ENCODE results near the gene PMAIP1.

The PMAIP1 gene

GRCh38 chr18:59902131-59902992, 2.6 kb downstream of the PMAIP1 start:
- no peak for DNase-seq (ENCODE audit: low read depth)
- TF ChIP-seq CTCF (conservative IDR thresholded peaks at IDR 0.05; ENCODE audit: low read depth, low read length) = no peak
- peak overlapping the region; percentile 84 for H3K4me3 ChIP-seq (ENCODE audit: low read length)

- no peak for TF ChIP-seq CTCF (conservative IDR thresholded peaks at IDR 0.05; ENCODE audit: low read depth, low read length)
- DNase-seq (ENCODE audit: low read depth) = no peak
- H3K4me3 ChIP-seq (ENCODE audit: low read length) = no peak overlapping the region
Measured at GRCh38 chr18:59902993-59903610, 3.3 kb downstream of the PMAIP1 start.

- no peak for TF ChIP-seq CTCF (conservative IDR thresholded peaks at IDR 0.05; ENCODE audit: low read depth, low read length)
- DNase-seq (ENCODE audit: low read depth) = no peak
- no peak overlapping the region for H3K4me3 ChIP-seq (ENCODE audit: low read length)
Measured at GRCh38 chr18:59904011-59904601, 4.3 kb downstream of the PMAIP1 start.

- H3K4me3 ChIP-seq (ENCODE audit: low read length) = no peak overlapping the region
- DNase-seq (ENCODE audit: low read depth) = no peak
- no peak for TF ChIP-seq CTCF (conservative IDR thresholded peaks at IDR 0.05; ENCODE audit: low read depth, low read length)
Measured at GRCh38 chr18:59905686-59906091, 5.9 kb downstream of the PMAIP1 start.

GRCh38 chr18:59906203-59906602, 6.4 kb downstream of the PMAIP1 start:
- DNase-seq (ENCODE audit: low read depth) = no peak
- no peak overlapping the region for H3K4me3 ChIP-seq (ENCODE audit: low read length)
- TF ChIP-seq CTCF (conservative IDR thresholded peaks at IDR 0.05; ENCODE audit: low read depth, low read length) = no peak

- no peak for DNase-seq (ENCODE audit: low read depth)
- no peak for TF ChIP-seq CTCF (conservative IDR thresholded peaks at IDR 0.05; ENCODE audit: low read depth, low read length)
- no peak overlapping the region for H3K4me3 ChIP-seq (ENCODE audit: low read length)
Measured at GRCh38 chr18:59907172-59907571, 7.4 kb downstream of the PMAIP1 start.
